IMR-90 (cell line): ENCODE results near the gene RAI14. TPM values are rescaled to one million over a fixed set of nuclear protein-coding genes. Genes with fewer than 3 reads are reported as not detected.

Experiments
- ATAC-seq: fragments of 200-7000 bp; cut with Tn5 transposase; 2 replicates; pipeline ENCODE4 v1.9.1; 2020; ENCODE audit warnings: low read depth, mild to moderate bottlenecking, moderate library complexity
- BruUV-seq: library from RNA; stranded (reverse); fragments of 400-500 nt; replicated peaks from 2 replicates; lab custom pipeline; 2021; lab: Mats Ljungman, UMichigan
- CTCF ChIA-PET: fragments of 300-600 bp; formaldehyde crosslinking; extraction: SDS; loops from one replicate; lab custom pipeline; 2021; ENCODE audit warnings: antibody characterized with exemption; lab: Yijun Ruan, JAX
- POLR2A ChIA-PET: fragments of 300-600 bp; sonication (Branson Sonifier 250); formaldehyde crosslinking; loops from one replicate; lab custom pipeline; 2022; ENCODE audit warnings: antibody characterized with exemption; ENCODE audit not compliant: unreplicated experiment; lab: Charles Lee
- DNase-seq: peaks from one replicate; pipeline ENCODE4 v3.0.0; 2013
- H2AFZ ChIP-seq: replicated peaks from 2 replicates; pipeline ENCODE3; 2013; ENCODE audit warnings: low read length, mild to moderate bottlenecking; ENCODE audit not compliant: poor library complexity
- H2AK5ac ChIP-seq: 2 replicates; pipeline ENCODE4 v1.6.1; 2013; ENCODE audit warnings: low read depth, low read length, inconsistent platforms
- H2AK9ac ChIP-seq: replicated peaks from 2 replicates; pipeline ENCODE3; 2013; ENCODE audit warnings: mild to moderate bottlenecking, low read depth, low read length, moderate library complexity; ENCODE audit not compliant: poor library complexity
- H2BK120ac ChIP-seq: 2 replicates; pipeline ENCODE4 v1.6.1; 2013; ENCODE audit warnings: low read depth, low read length, inconsistent platforms
- H2BK15ac ChIP-seq: 3 replicates; pipeline ENCODE4 v1.6.1; 2013; ENCODE audit warnings: low read depth, low read length, inconsistent platforms
- H2BK20ac ChIP-seq: 2 replicates; pipeline ENCODE4 v1.6.1; 2013; ENCODE audit warnings: low read depth, mild to moderate bottlenecking, inconsistent platforms, low read length, moderate library complexity
- H2BK5ac ChIP-seq: 2 replicates; pipeline ENCODE4 v1.6.1; 2013; ENCODE audit warnings: mild to moderate bottlenecking, low read depth, low read length, inconsistent platforms; ENCODE audit not compliant: poor library complexity, severe bottlenecking
- H3K14ac ChIP-seq: replicated peaks from 2 replicates; pipeline ENCODE4 v1.6.1; 2013; ENCODE audit warnings: low read depth, low read length, inconsistent platforms
- H3K18ac ChIP-seq: 2 replicates; pipeline ENCODE4 v1.6.1; 2013; ENCODE audit warnings: low read depth, low read length, control low read depth
- H3K23ac ChIP-seq: 2 replicates; pipeline ENCODE4 v1.6.1; 2013; ENCODE audit warnings: low read depth, low read length, inconsistent platforms
- H3K27ac ChIP-seq: 2 replicates; pipeline ENCODE4 v1.5.1; 2013; ENCODE audit warnings: mild to moderate bottlenecking, control low read depth, low read length; ENCODE audit not compliant: insufficient read depth
- H3K27me3 ChIP-seq: 2 replicates; pipeline ENCODE4 v1.6.1; 2013; ENCODE audit warnings: low read length; ENCODE audit not compliant: control insufficient read depth, insufficient read depth
- H3K36me3 ChIP-seq: 2 replicates; pipeline ENCODE4 v1.6.1; 2013; ENCODE audit warnings: low read length, mixed read lengths; ENCODE audit not compliant: control insufficient read depth, insufficient read depth
- H3K4ac ChIP-seq: 2 replicates; pipeline ENCODE4 v1.6.1; 2013; ENCODE audit warnings: low read depth, low read length, inconsistent platforms
- H3K4me1 ChIP-seq: 2 replicates; pipeline ENCODE4 v1.6.1; 2013; ENCODE audit warnings: low read length, mixed read lengths; ENCODE audit not compliant: control insufficient read depth, insufficient read depth
- H3K4me2 ChIP-seq: 2 replicates; pipeline ENCODE4 v1.6.1; 2013; ENCODE audit warnings: low read depth, mild to moderate bottlenecking, control low read depth, low read length, moderate library complexity
- H3K4me3 ChIP-seq: 2 replicates; pipeline ENCODE4 v1.5.1; 2013; ENCODE audit warnings: low read depth, mild to moderate bottlenecking, control low read depth, low read length, moderate library complexity; ENCODE audit not compliant: insufficient read depth
- H3K56ac ChIP-seq: 2 replicates; pipeline ENCODE4 v1.6.1; 2013; ENCODE audit warnings: low read length, inconsistent platforms; ENCODE audit not compliant: insufficient read depth; ENCODE audit errors: extremely low read depth
- H3K79me1 ChIP-seq, 2 experiments: 2 replicates each; pipeline ENCODE4 v1.6.1; 2013; ENCODE audit warnings: low read length in 2 of 2, inconsistent platforms in 1 of 2, low read depth in 1 of 2
- H3K9ac ChIP-seq: 2 replicates; pipeline ENCODE4 v1.6.1; 2013; ENCODE audit warnings: low read depth, low read length, control low read depth
- H3K9me1 ChIP-seq: 2 replicates; pipeline ENCODE4 v1.6.1; 2013; ENCODE audit warnings: low read length, inconsistent platforms; ENCODE audit not compliant: insufficient read depth
- H3K9me3 ChIP-seq: 2 replicates; pipeline ENCODE4 v1.6.1; 2013; ENCODE audit warnings: low read length; ENCODE audit not compliant: control insufficient read depth, insufficient read depth
- H4K20me1 ChIP-seq: 2 replicates; pipeline ENCODE4 v1.6.1; 2013; ENCODE audit warnings: low read length, inconsistent platforms; ENCODE audit not compliant: insufficient read depth
- H4K5ac ChIP-seq: 2 replicates; pipeline ENCODE4 v1.6.1; 2013; ENCODE audit warnings: mild to moderate bottlenecking, low read depth, low read length, control low read depth
- H4K8ac ChIP-seq, 2 experiments: 2 replicates each; pipeline ENCODE4 v1.6.1; 2013; ENCODE audit warnings: low read depth in 2 of 2, low read length in 2 of 2, control low read depth in 1 of 2, inconsistent platforms in 1 of 2
- H4K91ac ChIP-seq: 2 replicates; pipeline ENCODE4 v1.6.1; 2013; ENCODE audit warnings: low read depth, low read length, inconsistent platforms; ENCODE audit not compliant: insufficient read depth
- BHLHE40 ChIP-seq: fragments of 150-350 bp; IDR thresholded peaks from 2 replicates; pipeline ENCODE4 v1.6.1; 2016; ENCODE audit warnings: mild to moderate bottlenecking, low read depth, low read length
- CEBPB ChIP-seq: IDR thresholded peaks from 2 replicates; pipeline ENCODE4 v1.6.1; 2012; ENCODE audit warnings: low read depth, low read length, improper control_type of control experiment
- CHD1 ChIP-seq: IDR thresholded peaks from 2 replicates; pipeline ENCODE4 v1.6.1; 2012; ENCODE audit warnings: low read depth, low read length, improper control_type of control experiment
- CTCF ChIP-seq: conservative IDR thresholded peaks from 2 replicates; pipeline ENCODE4 v1.5.1; 2012; ENCODE audit warnings: mild to moderate bottlenecking, low read depth, low read length, improper control_type of control experiment
- ELK1 ChIP-seq: fragments of 150-350 bp; IDR thresholded peaks from 2 replicates; pipeline ENCODE4 v1.6.1; 2016; ENCODE audit warnings: low read depth, mild to moderate bottlenecking, low read length, moderate library complexity, borderline replicate concordance
- FOS ChIP-seq: fragments of 150-350 bp; IDR thresholded peaks from 2 replicates; pipeline ENCODE4 v1.6.1; 2016; ENCODE audit warnings: low read depth, low read length
- MAFK ChIP-seq: IDR thresholded peaks from 2 replicates; pipeline ENCODE4 v1.6.1; 2012; ENCODE audit warnings: low read depth, low read length, improper control_type of control experiment
- MAZ ChIP-seq: IDR thresholded peaks from 2 replicates; pipeline ENCODE4 v1.6.1; 2012; ENCODE audit warnings: low read depth, mild to moderate bottlenecking, low read length, improper control_type of control experiment, moderate library complexity, borderline replicate concordance
- MXI1 ChIP-seq: IDR thresholded peaks from 2 replicates; pipeline ENCODE4 v1.6.1; 2012; ENCODE audit warnings: low read depth, mild to moderate bottlenecking, low read length, moderate library complexity, borderline replicate concordance
- NFE2L2 ChIP-seq: fragments of 150-350 bp; IDR thresholded peaks from 2 replicates; pipeline ENCODE4 v1.6.1; 2016; ENCODE audit warnings: low read depth, mild to moderate bottlenecking, low read length
- POLR2A ChIP-seq: IDR thresholded peaks from 2 replicates; pipeline ENCODE4 v1.6.1; 2012; ENCODE audit warnings: mild to moderate bottlenecking, low read depth, low read length
- RAD21 ChIP-seq: IDR thresholded peaks from 2 replicates; pipeline ENCODE4 v1.6.1; 2012; ENCODE audit warnings: low read length, improper control_type of control experiment
- RCOR1 ChIP-seq: IDR thresholded peaks from 2 replicates; pipeline ENCODE4 v1.6.1; 2012; ENCODE audit warnings: mild to moderate bottlenecking, low read length, improper control_type of control experiment; ENCODE audit not compliant: insufficient replicate concordance
- RFX5 ChIP-seq: IDR thresholded peaks from 2 replicates; pipeline ENCODE4 v1.8.0; 2012; ENCODE audit warnings: low read depth, mild to moderate bottlenecking, low read length, moderate library complexity
- SMC3 ChIP-seq: fragments of 150-350 bp; IDR thresholded peaks from 2 replicates; pipeline ENCODE4 v1.6.1; 2016; ENCODE audit warnings: low read depth, mild to moderate bottlenecking, antibody characterized with exemption, low read length, moderate library complexity
- USF2 ChIP-seq: fragments of 150-350 bp; IDR thresholded peaks from 2 replicates; pipeline ENCODE4 v1.6.1; 2017; ENCODE audit warnings: mild to moderate bottlenecking, antibody characterized with exemption, low read length, low read depth
- WGBS, 2 experiments: methylation state at CpG; one replicate each; pipeline versions ENCODE4 v1.1.5 to v1.1.7; 2013; ENCODE audit warnings: missing lambda C conversion rate in 2 of 2; ENCODE audit not compliant: insufficient read length in 1 of 2; ENCODE audit errors: extremely low coverage in 2 of 2; 5-methylcytosine and 5-hydroxymethylcytosine counted together
- dilution Hi-C: fragments of 300-500 bp; cut with HindIII; formaldehyde crosslinking; loops from one replicate; pipeline ENCODE4 v1.14.3; 2018; ENCODE audit warnings: low sequenced_read_pairs; ENCODE audit not compliant: unreplicated experiment
- in situ Hi-C: fragments of 300-500 bp; cut with MboI; formaldehyde crosslinking; loops from 3 replicates; pipeline ENCODE4 v1.14.3; 2019; ENCODE audit warnings: low sequenced_read_pairs, inconsistent platforms, mixed read lengths
- intact Hi-C: fragments of 100-400 bp; cut with micrococcal nuclease; formaldehyde crosslinking; loops from 2 replicates; pipeline ENCODE4 v1.10.0; 2022
- polyA plus RNA-seq, 3 experiments: library from polyadenylated mRNA; depleted of rRNA; stranded (reverse); fragments of >200 nt; gene quantifications; 2 replicates each; pipeline ENCODE4 v1.2.3, GENCODE V29; 2012; ENCODE audit warnings: low replicate concordance in 1 of 3
- total RNA-seq: library from RNA; depleted of rRNA; stranded (reverse); fragments of >200 nt; gene quantifications from 2 replicates; pipeline ENCODE4 v1.2.3, GENCODE V29; 2012

The RAI14 gene
- total and polyA plus RNA-seq, 2 of the 4 experiments (the other 2 are of a cell fraction) = 221 to 267 TPM

GRCh38 chr5:34724741-34725140 lies 68.6 kb downstream of the RAI14 start:
- no peak overlapping the region for H2AK9ac ChIP-seq

More at GRCh38 chr5:34724741-34725140, 68.6 kb downstream of the RAI14 start:
- peaks cover 40 to 73% of the 10 kb centered on the region in 2 experiments for H3K79me1 ChIP-seq
- H3K4me2 ChIP-seq = no peak overlapping the region
- H4K8ac ChIP-seq = peak overlapping the region in 1 of 2 experiments; percentile 31; a peak in 2 of 4 replicates
- no peak overlapping the region for H2AK5ac ChIP-seq
- H3K4me1 ChIP-seq = peaks cover 5% of the 10 kb centered on the region; the same call in 1 of the 2 replicates
- CTCF ChIA-PET = no interaction called here
- H4K20me1 ChIP-seq = peaks cover 84% of the 10 kb centered on the region
- H3K4me3 ChIP-seq = no peak overlapping the region
- H3K9me3 ChIP-seq = no peaks in the 10 kb centered on the region
- peaks cover 18% of the 10 kb centered on the region for H3K9me1 ChIP-seq
- no peak overlapping the region for H3K56ac ChIP-seq
- H2BK15ac ChIP-seq = no peak overlapping the region
- dilution Hi-C loops = no loop called here
- TF ChIP-seq RAD21 = no peak
- TF ChIP-seq CHD1 = no peak
- TF ChIP-seq SMC3 = no peak
- no peak for TF ChIP-seq USF2
- no peak for TF ChIP-seq BHLHE40
- no peak for TF ChIP-seq CEBPB
- no peak for TF ChIP-seq FOS
- TF ChIP-seq ELK1 = no peak
- no peak for TF ChIP-seq MAFK
- no peak for TF ChIP-seq POLR2A
- no peak for TF ChIP-seq RCOR1
- no peak for TF ChIP-seq RFX5
- no peak for TF ChIP-seq CTCF
- TF ChIP-seq MAZ = no peak
- TF ChIP-seq NFE2L2 = no peak
- TF ChIP-seq MXI1 = no peak
- peaks cover 18% of the 10 kb centered on the region for H3K36me3 ChIP-seq
- DNase-seq (no peak), ATAC-seq (no peak)
- in situ Hi-C loops = no loop called here
- no peak overlapping the region for H3K18ac ChIP-seq
- no peaks in the 10 kb centered on the region for H3K27me3 ChIP-seq
- H2AFZ ChIP-seq = no peak overlapping the region
- H3K27ac ChIP-seq = no peak overlapping the region; the same call in 1 of the 2 replicates
- POLR2A ChIA-PET = no interaction called here
- no peak overlapping the region for H3K14ac ChIP-seq
- no peak overlapping the region for H2BK20ac ChIP-seq
- WGBS, 2 experiments = no CpG with 5 or more reads among the region's 1 CpG
- H4K91ac ChIP-seq = no peak overlapping the region
- no peak overlapping the region for H3K4ac ChIP-seq
- H2BK120ac ChIP-seq = no peak overlapping the region
- no peak overlapping the region for H4K5ac ChIP-seq
- peak overlapping the region; percentile 42 for H2BK5ac ChIP-seq
- H3K23ac ChIP-seq = peak overlapping the region; percentile 26; the same call in 1 of the 2 replicates
- intact Hi-C loops = no loop called here
- BruUV-seq = no TSS peak
- H3K9ac ChIP-seq = no peak overlapping the region
